ENCODE measurements around the gene MYL7.

The MYL7 gene

DNA sequence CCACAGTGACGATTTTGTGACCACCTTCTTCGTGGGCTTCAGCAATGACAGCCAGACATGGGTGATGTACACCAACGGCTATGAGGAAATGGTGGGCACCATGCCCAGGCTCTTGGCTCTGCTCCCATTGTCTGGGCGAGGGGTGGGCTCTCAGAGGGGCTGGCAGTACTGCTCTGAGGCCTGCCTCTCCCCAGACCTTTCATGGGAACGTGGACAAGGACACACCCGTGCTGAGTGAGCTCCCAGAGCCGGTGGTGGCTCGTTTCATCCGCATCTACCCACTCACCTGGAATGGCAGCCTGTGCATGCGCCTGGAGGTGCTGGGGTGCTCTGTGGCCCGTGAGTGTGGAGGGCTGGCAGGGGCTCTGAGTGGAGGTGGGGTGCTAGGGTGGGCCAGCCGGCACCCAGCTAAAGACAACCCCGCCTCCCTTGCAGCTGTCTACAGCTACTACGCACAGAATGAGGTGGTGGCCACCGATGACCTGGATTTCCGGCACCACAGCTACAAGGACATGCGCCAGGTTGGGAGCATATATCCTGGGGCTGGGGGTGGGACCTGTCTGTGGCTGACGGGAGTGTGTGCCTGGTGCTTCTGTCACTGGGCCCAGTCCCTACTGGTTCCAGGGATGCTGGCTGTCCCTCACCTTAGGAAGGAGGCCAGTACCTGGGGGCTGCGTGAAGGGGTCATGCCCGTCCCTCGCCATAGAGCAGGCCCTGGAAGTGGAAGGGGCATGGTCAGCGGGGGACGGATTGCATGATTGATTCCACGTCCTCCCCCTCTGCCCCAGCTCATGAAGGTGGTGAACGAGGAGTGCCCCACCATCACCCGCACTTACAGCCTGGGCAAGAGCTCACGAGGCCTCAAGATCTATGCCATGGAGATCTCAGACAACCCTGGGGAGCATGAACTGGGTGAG lies 30.2 kb downstream of the MYL7 start:
- DNase-seq: no peak

DNA sequence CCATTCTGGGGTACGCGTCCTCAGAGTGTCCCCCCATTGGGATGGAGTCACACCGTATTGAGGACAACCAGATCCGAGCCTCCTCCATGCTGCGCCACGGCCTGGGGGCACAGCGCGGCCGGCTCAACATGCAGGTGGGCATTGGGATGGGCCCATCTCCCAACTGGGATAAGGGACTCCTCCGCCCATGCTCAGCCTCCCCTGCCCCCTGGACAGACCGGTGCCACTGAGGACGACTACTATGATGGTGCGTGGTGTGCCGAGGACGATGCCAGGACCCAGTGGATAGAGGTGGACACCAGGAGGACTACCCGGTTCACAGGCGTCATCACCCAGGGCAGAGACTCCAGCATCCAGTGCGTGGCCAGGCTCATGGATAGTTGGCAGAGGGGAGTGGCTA lies 31.1 kb downstream of the MYL7 start:
- DNase-seq: no peak

DNA sequence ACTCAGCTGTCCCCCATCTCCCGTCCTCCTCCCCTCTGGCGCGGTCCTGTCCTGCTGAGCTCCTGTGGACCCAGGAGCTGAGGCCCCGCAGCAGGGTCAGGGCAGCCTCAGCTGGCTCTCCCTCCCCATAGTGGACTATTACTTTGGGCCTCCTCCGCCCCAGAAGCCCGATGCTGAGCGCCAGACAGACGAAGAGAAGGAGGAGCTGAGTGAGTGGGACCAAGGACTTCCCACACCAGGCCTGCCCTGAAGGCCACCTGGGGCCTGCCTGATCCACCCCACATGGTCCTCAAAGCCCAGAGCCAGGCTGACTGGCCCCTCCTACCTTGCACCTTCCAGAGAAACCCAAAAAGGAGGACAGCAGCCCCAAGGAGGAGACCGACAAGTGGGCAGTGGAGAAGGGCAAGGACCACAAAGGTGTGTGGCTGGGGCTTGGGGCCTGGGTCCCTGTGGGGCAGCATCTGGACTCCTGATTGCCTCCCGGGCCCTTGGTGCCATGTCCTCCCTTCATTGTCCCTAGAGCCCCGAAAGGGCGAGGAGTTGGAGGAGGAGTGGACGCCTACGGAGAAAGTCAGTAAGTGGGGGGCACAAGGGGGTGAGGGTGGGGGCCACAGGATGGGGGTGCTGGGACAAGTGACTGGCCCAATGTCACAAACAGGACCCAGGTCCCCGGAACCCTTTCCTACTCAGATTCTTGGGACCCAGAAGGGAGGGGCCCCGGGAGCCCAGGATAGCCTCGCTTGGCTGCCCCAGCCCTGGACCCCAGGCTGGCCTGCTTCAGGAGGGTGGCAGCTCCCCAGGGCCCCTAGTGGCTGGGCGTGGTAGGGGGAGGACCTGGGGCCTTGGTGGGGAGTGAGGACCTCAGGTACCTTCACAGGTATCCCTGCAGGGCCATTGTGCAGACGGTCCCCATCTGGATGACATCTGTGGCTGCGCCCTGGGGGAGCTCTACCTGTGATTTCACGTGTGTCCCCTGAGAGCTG lies 32.1 kb downstream of the MYL7 start:
- DNase-seq: no peak

DNA sequence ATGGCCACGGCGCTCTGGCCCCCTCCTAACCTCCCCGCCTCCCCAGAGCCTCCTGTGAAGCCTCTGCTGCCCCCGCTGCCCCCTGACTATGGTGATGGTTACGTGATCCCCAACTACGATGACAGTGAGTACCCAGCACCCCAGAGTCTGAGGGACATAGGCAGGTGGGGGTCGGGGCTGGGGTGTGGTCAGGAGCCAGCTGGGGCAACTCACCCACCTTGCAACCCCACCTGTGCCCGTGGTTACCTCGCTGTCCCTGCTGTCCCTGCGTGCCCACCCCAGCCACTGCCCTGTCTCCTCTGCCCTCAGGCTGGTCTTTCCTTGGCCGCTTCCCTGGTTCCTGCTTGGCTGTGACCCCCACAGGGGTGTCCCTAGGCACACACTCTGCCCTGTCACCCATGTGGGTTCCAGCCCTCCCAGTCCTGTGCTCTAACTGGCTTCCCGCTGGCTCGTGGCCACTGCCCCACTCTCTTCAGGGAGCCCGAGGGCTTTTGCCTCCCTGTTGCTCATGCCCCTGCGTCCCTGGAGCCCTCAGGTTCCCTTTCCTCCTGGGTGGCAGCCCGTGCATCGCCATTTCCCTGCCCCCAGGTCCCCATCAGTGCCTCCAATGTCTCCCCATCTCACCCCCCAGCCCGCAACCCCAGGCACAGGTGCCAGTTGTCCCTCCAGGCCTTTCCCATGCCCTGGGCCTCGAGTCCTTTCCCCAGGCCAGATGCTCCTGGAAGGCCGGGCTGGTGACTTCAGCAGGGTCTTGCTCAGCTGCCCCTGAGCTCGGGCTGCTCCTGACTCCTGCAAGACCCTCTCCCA lies 33.0 kb downstream of the MYL7 start:
- DNase-seq: no peak

DNA sequence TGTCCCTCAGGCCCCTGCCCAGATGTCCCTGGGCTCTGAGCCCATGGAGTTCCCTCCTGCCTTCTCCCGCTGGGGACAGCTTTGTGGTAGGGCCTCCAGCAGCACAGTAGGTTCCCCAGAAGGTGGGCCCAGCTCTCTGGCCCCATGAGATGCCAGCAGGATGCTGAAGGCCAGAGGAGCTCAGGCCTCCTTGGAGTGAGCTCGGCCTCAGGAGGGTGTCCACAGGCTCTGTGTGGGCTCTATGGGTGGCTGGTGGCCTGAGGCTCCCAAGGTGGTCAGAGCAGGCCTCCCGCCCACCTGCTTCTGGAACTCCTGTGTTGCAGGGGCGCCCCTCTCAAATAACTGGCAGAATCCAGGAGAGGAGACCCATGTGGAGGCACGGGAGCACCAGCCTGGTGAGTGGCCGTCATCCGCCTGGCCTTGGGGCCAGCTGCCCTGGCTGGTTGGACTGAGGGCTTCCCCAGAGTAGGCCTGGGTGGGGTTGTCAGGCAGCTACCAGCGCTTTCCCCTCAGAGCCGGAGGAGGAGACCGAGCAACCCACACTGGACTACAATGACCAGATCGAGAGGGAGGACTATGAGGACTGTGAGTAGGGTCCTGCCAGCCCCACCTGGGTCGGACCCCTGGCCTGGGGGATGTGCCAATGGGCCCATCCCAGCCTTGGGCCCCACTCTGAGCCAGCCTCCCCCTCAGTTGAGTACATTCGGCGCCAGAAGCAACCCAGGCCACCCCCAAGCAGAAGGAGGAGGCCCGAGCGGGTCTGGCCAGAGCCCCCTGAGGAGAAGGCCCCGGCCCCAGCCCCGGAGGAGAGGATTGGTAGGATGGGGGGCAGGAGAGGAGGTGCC lies 33.8 kb downstream of the MYL7 start:
- DNase-seq: no peak

DNA sequence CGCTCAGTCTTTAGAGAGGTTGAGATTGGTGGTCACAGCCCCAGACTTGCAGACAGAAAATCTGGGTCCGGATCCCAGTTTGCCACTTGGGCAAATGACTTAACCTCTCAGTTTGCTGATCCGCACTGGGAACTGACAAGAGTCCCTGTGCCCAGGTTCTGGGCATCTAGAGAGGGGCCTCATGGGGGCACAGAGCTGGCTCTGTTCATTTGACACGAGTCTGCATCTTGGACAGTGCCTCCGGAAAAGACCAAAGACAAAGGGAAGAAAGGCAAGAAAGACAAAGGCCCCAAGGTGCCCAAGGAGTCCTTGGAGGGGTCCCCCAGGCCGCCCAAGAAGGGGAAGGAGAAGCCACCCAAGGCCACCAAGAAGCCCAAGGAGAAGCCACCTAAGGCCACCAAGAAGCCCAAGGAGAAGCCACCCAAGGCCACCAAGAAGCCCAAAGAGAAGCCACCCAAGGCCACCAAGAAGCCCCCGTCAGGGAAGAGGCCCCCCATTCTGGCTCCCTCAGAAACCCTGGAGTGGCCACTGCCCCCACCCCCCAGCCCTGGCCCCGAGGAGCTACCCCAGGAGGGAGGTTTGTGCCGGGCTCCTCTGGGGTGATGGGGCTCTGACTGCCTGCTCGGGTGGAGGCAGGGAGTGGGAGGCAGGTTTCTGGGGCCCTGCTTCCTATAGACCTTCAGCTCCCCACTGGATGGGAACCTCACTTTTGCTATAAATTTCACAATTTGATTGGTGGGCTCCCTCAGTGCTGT lies 34.6 kb downstream of the MYL7 start:
- DNase-seq: no peak

DNA sequence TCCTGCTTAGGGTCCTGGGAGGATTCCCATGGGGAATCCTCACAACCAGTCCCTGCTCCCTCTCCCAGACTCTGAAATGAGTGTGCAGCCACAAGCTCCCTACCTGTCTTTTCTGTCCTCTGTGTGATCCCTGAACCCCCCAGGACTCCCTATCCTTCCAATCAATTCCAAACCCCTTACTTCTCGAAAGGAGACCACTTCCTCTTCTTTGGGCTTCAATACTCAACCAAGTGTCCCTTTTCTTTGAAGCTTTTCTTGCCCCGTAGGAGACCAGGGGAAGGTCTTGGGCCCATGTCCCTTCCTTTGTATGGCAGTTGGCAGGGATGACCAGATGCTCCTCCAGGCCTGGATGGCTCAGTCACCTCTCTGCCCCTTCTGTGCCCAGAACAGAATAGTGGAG lies 35.3 kb downstream of the MYL7 start:
- no peak for DNase-seq

DNA sequence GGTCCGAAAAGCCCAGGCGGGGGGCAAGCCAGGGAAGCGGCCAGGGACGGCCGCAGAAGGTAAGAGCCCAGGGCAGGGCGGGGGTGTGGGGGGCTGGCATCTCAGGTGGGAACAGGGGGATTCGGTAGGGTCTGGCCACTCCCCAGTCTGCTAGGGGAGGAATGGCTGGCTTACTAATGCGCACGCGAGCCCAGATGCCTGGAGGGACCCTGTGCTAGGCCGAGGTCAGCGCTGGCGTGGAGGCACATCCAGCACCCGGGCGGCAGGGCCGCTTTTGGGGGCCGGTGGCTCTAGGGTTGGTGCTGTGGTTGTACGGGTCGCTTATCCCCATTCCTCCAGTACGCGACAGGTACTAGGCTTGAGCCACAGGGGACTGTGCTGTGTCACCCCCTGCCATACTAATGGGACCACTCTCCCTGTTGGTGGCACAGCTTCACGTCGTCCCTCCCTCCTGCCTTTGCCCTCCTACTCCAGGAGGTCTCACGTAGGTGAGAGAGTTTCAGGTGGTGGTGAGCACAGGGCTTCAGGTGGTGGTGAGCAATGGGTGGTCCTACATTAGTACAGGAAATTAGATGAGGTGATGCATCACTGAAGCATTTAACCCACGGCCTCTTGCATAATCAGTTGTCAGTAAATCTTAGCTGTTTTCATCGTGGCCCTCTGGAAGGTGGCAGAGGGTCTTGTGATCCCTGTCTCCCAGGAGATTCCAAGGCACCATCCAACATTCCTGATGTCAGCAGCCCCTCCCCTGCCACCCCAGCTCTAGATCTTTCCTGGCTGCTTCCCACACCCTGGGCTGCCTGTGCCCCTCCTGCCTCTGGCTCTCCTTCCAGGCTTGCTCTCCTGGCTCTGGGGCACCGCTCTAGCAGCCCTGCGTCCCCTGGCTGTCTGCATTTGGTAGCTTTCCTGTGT lies 36.0 kb downstream of the MYL7 start:
- DNase-seq: no peak

DNA sequence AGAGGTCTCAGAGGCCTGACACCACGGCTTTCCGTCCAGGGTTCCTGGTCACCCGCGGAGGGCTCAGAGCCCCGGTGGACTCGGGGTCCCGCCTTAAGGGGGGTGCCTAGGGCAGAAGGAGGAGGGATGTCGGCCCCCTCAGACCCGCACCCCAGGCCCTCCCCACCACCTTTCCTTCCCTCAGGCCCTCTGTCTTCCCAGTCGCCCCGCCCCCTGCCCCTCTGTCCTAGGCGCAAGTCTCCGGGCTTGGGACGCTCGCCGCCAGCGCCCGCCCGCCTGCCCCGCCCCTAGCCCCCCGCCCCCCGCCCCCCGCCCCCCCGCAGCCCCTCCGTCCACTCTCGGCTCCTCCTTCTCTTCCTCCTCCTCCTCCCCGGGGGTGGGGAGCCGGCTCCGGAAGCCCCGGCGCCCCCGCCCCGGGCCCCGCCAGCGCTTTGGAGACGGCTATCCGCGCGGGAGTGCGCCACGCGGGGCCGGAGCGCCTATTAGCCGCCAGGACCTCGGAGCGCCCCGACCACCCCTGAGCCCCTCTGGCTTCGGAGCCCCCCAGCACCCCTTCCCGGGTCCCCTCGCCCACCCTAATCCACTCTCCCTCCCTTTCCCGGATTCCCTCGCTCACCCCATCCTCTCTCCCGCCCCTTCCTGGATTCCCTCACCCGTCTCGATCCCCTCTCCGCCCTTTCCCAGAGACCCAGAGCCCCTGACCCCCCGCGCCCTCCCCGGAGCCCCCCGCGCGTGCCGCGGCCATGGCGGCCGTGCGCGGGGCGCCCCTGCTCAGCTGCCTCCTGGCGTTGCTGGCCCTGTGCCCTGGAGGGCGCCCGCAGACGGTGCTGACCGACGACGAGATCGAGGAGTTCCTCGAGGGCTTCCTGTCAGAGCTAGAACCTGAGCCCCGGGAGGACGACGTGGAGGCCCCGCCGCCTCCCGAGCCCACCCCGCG lies 36.9 kb downstream of the MYL7 start, which contains the start of gene AEBP1:
Gene AEBP1, plus strand, starts transcription at position 423 of the 937 bp plus-strand sequence. Its CDS starts 321 bp downstream, at position 744.
- peak; percentile 43 for DNase-seq

DNA sequence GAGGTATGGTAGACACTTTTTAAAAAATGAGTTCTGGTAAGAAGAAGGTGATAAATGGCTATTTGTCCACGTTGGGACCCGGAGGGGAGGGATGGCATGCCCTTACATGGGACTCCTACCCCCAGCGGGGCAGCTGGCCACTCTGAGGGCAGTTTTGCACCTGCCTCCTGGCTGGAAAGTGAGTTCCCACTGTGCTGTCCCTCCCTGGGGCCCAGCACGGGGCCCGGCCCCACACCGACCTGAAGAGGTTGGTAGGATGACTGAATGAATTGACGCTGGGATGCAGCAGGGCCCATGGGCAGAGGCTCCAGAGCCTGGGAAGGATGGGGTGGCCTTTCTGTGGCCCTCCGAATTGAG lies 37.6 kb downstream of the MYL7 start:
- DNase-seq: no peak

DNA sequence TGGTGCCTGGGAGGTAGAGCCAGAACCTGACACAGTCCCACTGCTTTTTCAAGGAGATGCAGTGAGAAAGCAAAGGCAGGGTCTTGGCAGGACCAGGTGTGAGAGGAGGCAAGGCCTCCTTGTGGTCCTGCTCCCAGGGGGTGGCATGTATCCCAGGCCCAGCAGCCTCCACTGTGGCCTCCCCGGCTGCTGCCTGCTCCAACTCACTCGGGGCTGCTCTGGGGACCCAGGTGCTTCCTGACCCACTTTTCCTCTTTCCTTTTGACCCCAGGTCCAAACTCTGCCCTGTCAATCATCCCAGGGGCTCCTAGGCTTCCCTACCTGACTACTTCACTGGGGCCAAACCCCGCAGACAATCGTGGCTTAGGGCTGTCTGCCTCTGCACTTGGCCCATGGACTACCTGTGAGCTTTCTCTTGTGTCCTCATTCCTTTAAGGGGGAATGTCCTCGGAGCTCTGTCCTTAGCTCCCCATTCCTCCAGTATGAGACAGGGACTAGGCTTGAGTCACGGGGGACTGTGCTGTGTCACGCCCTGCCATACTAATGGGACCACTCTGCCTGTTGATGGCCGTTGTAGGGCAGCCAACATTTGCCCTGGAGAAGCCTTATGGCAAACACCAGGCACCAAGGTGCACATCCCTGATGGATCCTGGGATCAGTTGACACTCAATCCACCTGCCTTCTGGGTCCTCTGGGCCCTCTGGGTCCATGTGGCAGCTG lies 38.1 kb downstream of the MYL7 start:
- DNase-seq: no peak

DNA sequence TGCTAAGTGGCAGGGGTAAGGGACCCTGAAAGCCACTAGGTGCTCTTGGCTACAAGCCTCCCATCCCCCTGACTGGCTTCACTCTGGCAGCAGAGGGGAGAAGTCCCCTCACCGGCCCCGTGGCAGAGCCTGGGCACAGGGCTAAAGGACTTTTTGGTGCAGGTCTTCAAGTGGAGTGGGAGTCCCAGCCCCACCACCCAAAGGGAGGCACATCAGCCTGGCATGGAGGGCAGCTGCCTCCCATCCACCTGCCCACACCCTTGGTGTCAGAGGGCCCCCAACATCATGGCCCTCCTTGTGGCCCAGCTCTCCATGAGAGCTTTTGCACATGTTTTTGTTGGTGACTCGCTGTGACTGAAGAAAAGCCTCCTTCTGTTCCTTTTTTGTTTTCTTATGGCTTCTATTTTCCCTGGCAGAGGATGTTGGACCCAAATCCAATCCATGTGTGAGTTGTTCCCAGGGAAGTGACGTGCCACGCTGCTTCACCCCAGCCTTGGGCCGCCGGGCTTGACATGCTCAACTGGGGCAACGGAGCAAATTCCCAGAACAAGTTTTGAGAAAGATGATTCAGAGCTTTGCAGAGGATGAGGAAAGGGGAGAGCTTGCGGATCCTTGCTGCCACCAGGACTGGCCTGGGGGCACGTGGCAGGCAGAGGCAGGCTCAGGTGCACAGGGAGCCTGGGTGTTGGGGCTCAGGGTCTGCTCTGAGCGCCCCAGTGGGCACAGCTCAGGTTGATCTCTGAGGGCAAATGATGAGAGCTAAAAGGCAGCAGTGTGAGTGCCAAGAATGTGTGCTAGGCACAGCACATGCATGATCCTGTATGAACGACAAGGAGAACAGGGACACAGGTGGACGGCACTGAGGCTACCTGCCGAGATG lies 38.9 kb downstream of the MYL7 start:
- DNase-seq: no peak

DNA sequence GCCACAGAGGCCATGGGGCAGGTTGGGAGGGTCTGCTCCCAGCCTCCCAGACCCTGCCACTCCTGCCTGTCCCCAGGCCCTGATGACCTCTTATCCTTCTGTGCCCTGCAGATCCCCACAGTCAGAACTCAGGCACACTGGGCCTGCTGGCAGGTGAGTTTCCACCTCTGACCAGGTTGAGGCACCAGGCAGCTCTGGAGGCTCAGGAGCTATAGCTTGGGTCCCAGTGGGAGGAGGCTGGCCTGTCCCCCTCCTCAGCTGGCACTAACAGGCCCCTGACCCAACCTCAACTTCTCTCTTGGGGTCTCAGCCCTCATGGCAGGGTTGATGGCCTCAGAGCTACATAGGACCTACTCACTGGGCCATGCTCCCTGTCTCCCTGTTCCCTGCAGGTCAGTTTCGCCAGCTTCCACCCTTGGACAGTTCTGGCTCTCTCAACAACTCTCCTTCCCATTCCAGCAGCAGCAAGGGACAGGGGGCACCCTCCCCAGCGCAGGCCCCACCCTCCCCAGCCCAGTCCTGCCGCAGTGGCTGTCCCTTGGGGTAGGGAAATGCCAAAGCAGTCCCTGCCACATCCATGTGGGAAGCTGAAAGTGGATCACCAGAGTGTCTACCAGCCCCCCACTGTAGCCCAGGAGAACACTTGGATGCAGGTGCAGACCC lies 39.7 kb downstream of the MYL7 start:
- no peak for DNase-seq

DNA sequence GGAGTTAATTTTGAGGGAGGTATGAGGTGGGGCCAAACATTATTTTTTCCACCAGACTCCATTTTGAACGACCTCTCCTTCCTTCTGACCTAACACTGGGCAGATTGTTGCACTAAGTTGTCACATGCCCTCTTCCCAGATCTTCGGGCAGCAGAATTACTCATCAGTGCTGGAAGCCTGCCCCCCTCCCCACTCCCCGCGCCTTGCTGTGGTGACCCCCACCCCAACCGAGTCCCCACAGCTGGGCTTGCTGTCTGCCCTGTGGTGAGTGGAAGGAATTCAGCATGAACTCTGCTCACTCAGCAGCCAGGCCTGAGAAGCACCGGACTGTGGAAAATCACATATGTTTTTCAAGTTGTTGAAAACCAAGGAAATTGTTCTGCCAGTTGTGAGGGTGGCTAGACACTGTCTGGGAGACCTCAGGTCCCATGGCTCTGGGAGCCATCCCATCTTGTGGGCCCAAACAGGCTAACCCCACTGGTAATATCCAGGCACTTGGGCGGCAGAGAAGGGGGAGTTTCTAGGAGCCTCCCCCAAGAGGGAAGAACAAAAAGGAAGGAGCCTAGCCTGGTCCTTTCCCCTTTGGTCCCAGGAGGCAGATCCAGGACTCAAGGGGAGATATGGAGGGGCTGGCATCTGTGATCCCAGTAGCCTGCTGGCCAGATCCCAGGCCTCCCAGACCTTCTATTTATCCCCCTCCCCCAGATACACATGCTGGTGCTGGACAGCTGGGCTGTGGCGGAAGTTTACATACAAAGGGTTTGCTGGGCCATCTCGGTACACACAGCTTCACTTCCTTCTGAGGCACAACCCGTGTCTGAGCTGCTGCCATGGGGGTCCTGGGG lies 40.5 kb downstream of the MYL7 start:
- DNase-seq: no peak

DNA sequence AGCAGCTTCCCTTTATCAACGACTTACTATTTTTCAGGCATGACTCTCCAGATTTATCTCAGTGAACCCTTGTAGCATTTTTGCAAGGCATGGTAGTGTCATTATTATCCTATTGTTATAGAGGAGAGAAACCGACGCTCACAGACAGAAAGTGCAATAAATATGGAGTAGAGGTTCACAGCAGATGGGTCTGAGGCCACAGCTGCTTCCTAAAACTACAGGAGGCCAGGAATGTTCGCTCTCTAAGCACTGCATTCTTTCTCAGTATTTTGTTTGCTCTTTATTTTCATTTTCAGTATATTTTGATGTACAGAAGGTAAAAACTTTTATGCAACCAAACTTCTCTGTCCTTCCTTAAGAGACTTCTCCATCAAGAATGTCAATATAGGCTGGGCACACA lies 41.5 kb downstream of the MYL7 start:
- DNase-seq: no peak
